OCI-LY3 (cell line): Measurements from ENCODE around the gene HIVEP3.

Experiments
- CTCF ChIP-seq: fragments of 200-600, 300-600 bp; sonication (generic); IDR thresholded peaks from 2 replicates; pipeline ENCODE4 v1.5.1; 2014; ENCODE audit warnings: antibody characterized with exemption, low read length, low read depth
- EZH2phosphoT487 ChIP-seq: fragments of 200-600 bp; shearing (Covaris generic); IDR thresholded peaks from 2 replicates; pipeline ENCODE4 v1.6.1; 2018; ENCODE audit warnings: antibody characterized with exemption, mixed run types, low read depth

GRCh38 chr1:41656068-41656467, 262.7 kb downstream of the HIVEP3 start:
- TF ChIP-seq CTCF = no peak
- no peak for TF ChIP-seq EZH2phosphoT487
